ENCODE data around the gene PFDN6. TPM values are rescaled to one million over a fixed set of nuclear protein-coding genes. Genes with fewer than 3 reads are reported as not detected.

Gene PFDN6
- total and polyA plus RNA-seq, 2 of the 13 experiments (the other 11 are each of a cell fraction or from before 2014, with no cell fraction given): 75.5 to 87.0 TPM

GRCh38 chr6:33248643-33248931 is 40.8 kb upstream of the PFDN6 start (continued):
- TF ChIP-seq ZBTB4 (CRISPR knock-in tag; IDR thresholded peaks at IDR 0.05; ENCODE audit: borderline replicate concordance) (0 out of 2 replicates have a peak, but pooled peaks have one; percentile 40), TFE3 (CRISPR knock-in tag; IDR thresholded peaks at IDR 0.05) (peak; percentile 10; the same call in 1 of the 2 replicates)

GRCh38 chr6:33248932-33249731 is 40.3 kb upstream of the PFDN6 start:
- intact Hi-C loops (cut with micrococcal nuclease; ENCODE audit: unreplicated experiment): loop anchor here (1.0 to 2.0 kb wide), 5 partner anchors 48 to 234 kb away; partner anchors contain the start of genes RXRB and SLC39A7
- WGBS (ENCODE audit: low lambda C conversion rate): 0% methylated on average over 38 of the region's 58 CpGs
- H3K4me1 ChIP-seq (ENCODE audit: insufficient read depth, low read length): peaks cover 29% of the 10 kb centered on the region
- H3K4me2 ChIP-seq (ENCODE audit: low read depth, low read length): peak overlapping the region; percentile 100
- H2AFZ ChIP-seq (ENCODE audit: low read length): no peak overlapping the region
- H3K27me3 ChIP-seq (ENCODE audit: control insufficient read depth in 1 of 2, insufficient read depth in 2 of 2, low read length in 2 of 2): no peaks in the 10 kb centered on the region; a peak in 1 of 5 replicates
- peak overlapping the region; percentile 94 for H3K27ac ChIP-seq (ENCODE audit: extremely low read length, insufficient read depth, low read length)
- peak overlapping the region; percentile 80 to 89 (median 86) for H3K4me3 ChIP-seq (replicated peaks in 1 of 3; ENCODE audit: insufficient read depth in 1 of 3, low read depth in 2 of 3, low read length in 3 of 3)
- H4K20me1 ChIP-seq (ENCODE audit: insufficient read depth, low read length): no peaks in the 10 kb centered on the region
- no peaks in the 10 kb centered on the region for H3K79me2 ChIP-seq (ENCODE audit: insufficient read depth, low read length)
- H3K36me3 ChIP-seq (replicated peaks in 1 of 2; ENCODE audit: control insufficient read depth in 1 of 2, insufficient read depth in 2 of 2, low read length in 2 of 2): peaks cover 0 to 2% of the 10 kb centered on the region in 2 experiments; a peak in 3 of 5 replicates
- ChIA-PET POLR2A (interaction anchor here (0.6 to 5.1 kb wide), 34 partner anchors 11 to 278 kb away, joined by 3 to 94 read pairs (median 6); partner anchors contain the start of genes B3GALT4, CUTA, HSD17B8 and PFDN6), CTCF (ENCODE audit: low intra/inter-chr PET ratio, low total read pairs) (interaction anchor here (1.0 to 3.1 kb wide), 8 partner anchors 44 to 234 kb away, joined by 4 to 19 read pairs (median 8); partner anchors contain the start of gene HSD17B8)
- in situ Hi-C loops (cut with HindIII; ENCODE audit: extremely low pct_ligation_motif_present, low pct_unique_long_range_greater_than_20kb): loop anchor here (5.0 kb wide), 4 partner anchors 47 to 232 kb away; partner anchors contain the start of genes HSD17B8, RXRB and SLC39A7
- no peaks in the 10 kb centered on the region for H3K9me3 ChIP-seq (ENCODE audit: low read length)
- ATAC-seq (peak; percentile 93), DNase-seq (ENCODE audit: low spot score) (peak; percentile 99), FAIRE-seq (peak; percentile 99)
- BruUV-seq (replicated peaks): no TSS peak
- peak overlapping the region; percentile 96 for H3K9ac ChIP-seq (ENCODE audit: insufficient read depth, low read depth, low read length)
- no peak for TF ChIP-seq GTF3A (CRISPR knock-in tag; conservative IDR thresholded peaks at IDR 0.05)
- peak; percentile 90 to 91 for TF ChIP-seq POLR2A (IDR thresholded peaks at IDR 0.05; ENCODE audit: insufficient read depth in 1 of 2, low read depth in 2 of 2, low read length in 2 of 2)
- TF ChIP-seq ZNF615 (CRISPR knock-in tag; IDR thresholded peaks at IDR 0.05; ENCODE audit: borderline replicate concordance): no peak
- TF ChIP-seq ZBTB38 (CRISPR knock-in tag; IDR thresholded peaks at IDR 0.05): peak; percentile 48; the same call in 1 of the 2 replicates
- TF ChIP-seq ZNF292 (CRISPR knock-in tag; IDR thresholded peaks at IDR 0.05; ENCODE audit: borderline replicate concordance, low read depth): no peak
- TF ChIP-seq ZNF234 (CRISPR knock-in tag; conservative IDR thresholded peaks at IDR 0.05): 0 out of 2 replicates have a peak, but pooled peaks have one; percentile 63
- no peak for TF ChIP-seq ZFP36 (IDR thresholded peaks at IDR 0.05; ENCODE audit: borderline replicate concordance, low read depth, low read length, partially characterized antibody)
- no peak for TF ChIP-seq DDIT3 (CRISPR knock-in tag; IDR thresholded peaks at IDR 0.05)
- peak in 1 of 2 experiments; percentile 66; a peak in 2 of 4 replicates for TF ChIP-seq NR2F1 (CRISPR knock-in tag; IDR thresholded peaks at IDR 0.05)
- TF ChIP-seq ZNF644 (CRISPR knock-in tag; IDR thresholded peaks at IDR 0.05; ENCODE audit: low read depth): no peak
- peak; percentile 52; the same call in 1 of the 2 replicates for TF ChIP-seq ZNF160 (CRISPR knock-in tag; IDR thresholded peaks at IDR 0.05)
- TF ChIP-seq ZBTB34 (CRISPR knock-in tag; IDR thresholded peaks at IDR 0.05): no peak
- no peak for TF ChIP-seq NFRKB (IDR thresholded peaks at IDR 0.05)
